Calu3 (cell line): ENCODE measurements around the gene TMBIM4. TPM values are rescaled to one million over a fixed set of nuclear protein-coding genes. Genes with fewer than 3 reads are reported as not detected.
A peak's percentile ranks its signal among the peaks of the same experiment; 100 is the strongest.

Experiments used
- BruUV-seq: library from RNA; stranded (reverse); fragments of 400-500 nt; replicated peaks from 2 replicates; lab custom pipeline; 2021; lab: Mats Ljungman, UMichigan
- CTCF ChIA-PET: fragments of 300-600 bp; sonication (Branson Sonifier 250); formaldehyde crosslinking; loops from one replicate; lab custom pipeline; 2022; ENCODE audit warnings: antibody characterized with exemption; lab: Charles Lee
- DNase-seq: peaks from one replicate; pipeline ENCODE4 v3.0.0; 2022
- H3K27ac Mint-ChIP-seq: one replicate; pipeline ENCODE4 v1.8.0; 2022; ENCODE audit warnings: mixed read lengths; ENCODE audit not compliant: unreplicated experiment
- H3K27me3 Mint-ChIP-seq: one replicate; pipeline ENCODE4 v1.8.0; 2022; ENCODE audit warnings: mixed read lengths; ENCODE audit not compliant: unreplicated experiment
- H3K36me3 Mint-ChIP-seq: one replicate; pipeline ENCODE4 v1.8.0; 2022; ENCODE audit warnings: mild to moderate bottlenecking, moderate library complexity, mixed read lengths; ENCODE audit not compliant: insufficient read depth, unreplicated experiment
- H3K4me1 Mint-ChIP-seq: one replicate; pipeline ENCODE4 v1.8.0; 2022; ENCODE audit warnings: mild to moderate bottlenecking, low read depth, mixed read lengths; ENCODE audit not compliant: unreplicated experiment
- H3K4me3 Mint-ChIP-seq: one replicate; pipeline ENCODE4 v1.8.0; 2022; ENCODE audit warnings: mild to moderate bottlenecking, low read depth, moderate library complexity, mixed read lengths; ENCODE audit not compliant: unreplicated experiment
- H3K9me3 Mint-ChIP-seq: one replicate; pipeline ENCODE4 v1.8.0; 2022; ENCODE audit warnings: low read depth, mixed read lengths; ENCODE audit not compliant: unreplicated experiment
- intact Hi-C: fragments of 100-400 bp; cut with micrococcal nuclease; formaldehyde crosslinking; loops from one replicate; pipeline ENCODE4 v1.10.0; 2022; ENCODE audit not compliant: unreplicated experiment
- total RNA-seq: library from RNA; stranded (reverse); gene quantifications from 2 replicates; pipeline ENCODE4 v1.2.3, GENCODE V29; 2022
- TF ChIP-seq, protein P1 (sequence below): fragments of 200-600 bp; IDR thresholded peaks from one replicate; pipeline ENCODE4 v1.8.0; 2022; ENCODE audit warnings: antibody characterized with exemption; ENCODE audit not compliant: unreplicated experiment

Gene TMBIM4
- total RNA-seq, 1 experiment from 2014 or later = 77.1 TPM

GRCh38 chr12:66197495-66197921 lies 27.7 kb upstream of the TMBIM4 start:
- peaks cover 34% of the 10 kb centered on the region for H3K4me1 Mint-ChIP-seq
- no peak overlapping the region for H3K4me3 Mint-ChIP-seq
- H3K36me3 Mint-ChIP-seq = peaks cover 11% of the 10 kb centered on the region
- DNase-seq = no peak
- H3K27ac Mint-ChIP-seq = no peak overlapping the region
- no peaks in the 10 kb centered on the region for H3K27me3 Mint-ChIP-seq
- BruUV-seq = no TSS peak
- intact Hi-C loops = no loop called here
- H3K9me3 Mint-ChIP-seq = no peaks in the 10 kb centered on the region
- TF ChIP-seq, protein P1, sequence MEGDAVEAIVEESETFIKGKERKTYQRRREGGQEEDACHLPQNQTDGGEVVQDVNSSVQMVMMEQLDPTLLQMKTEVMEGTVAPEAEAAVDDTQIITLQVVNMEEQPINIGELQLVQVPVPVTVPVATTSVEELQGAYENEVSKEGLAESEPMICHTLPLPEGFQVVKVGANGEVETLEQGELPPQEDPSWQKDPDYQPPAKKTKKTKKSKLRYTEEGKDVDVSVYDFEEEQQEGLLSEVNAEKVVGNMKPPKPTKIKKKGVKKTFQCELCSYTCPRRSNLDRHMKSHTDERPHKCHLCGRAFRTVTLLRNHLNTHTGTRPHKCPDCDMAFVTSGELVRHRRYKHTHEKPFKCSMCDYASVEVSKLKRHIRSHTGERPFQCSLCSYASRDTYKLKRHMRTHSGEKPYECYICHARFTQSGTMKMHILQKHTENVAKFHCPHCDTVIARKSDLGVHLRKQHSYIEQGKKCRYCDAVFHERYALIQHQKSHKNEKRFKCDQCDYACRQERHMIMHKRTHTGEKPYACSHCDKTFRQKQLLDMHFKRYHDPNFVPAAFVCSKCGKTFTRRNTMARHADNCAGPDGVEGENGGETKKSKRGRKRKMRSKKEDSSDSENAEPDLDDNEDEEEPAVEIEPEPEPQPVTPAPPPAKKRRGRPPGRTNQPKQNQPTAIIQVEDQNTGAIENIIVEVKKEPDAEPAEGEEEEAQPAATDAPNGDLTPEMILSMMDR = no peak
- CTCF ChIA-PET = interaction anchor here (0.7 to 1.5 kb wide), 3 partner anchors 21 to 38 kb away, joined by 3 read pairs; partner anchors contain the start of gene TMBIM4

- no peak for DNase-seq
- Mint-ChIP-seq H3K36me3 (peaks cover 11% of the 10 kb centered on the region), H3K4me3 (no peak overlapping the region), H3K27me3 (no peaks in the 10 kb centered on the region), H3K9me3 (no peaks in the 10 kb centered on the region), H3K27ac (no peak overlapping the region), H3K4me1 (peaks cover 35% of the 10 kb centered on the region)
- TF ChIP-seq, protein P1 = no peak
- intact Hi-C loops = no loop called here
- BruUV-seq = no TSS peak
- CTCF ChIA-PET = interaction anchor here (1.4 kb wide), 1 partner anchor 52 kb away, joined by 3 read pairs; no protein-coding TSS in a partner anchor
These were observed 27.0 kb upstream of the TMBIM4 start for GRCh38 chr12:66196806-66197205.

DNA sequence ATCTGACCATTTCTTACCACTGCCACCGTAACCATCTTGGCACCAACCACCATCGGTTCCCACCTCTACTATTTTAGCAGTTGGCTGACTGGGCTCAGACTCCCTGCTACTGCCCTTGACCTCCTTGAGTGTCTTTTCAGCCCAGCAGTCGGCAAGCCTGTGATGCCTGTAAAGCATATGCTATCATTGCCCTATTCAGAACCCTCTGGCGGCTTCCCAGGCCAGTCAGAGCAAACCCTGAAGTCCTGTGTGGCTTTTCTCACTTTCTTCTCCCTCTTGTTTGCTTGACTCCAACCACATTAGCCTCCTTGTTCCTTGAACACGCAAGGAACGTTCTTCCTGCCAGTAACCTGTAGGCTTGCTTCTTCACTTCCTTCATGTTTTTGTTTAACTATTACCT lies 25.4 kb upstream of the TMBIM4 start:
- Mint-ChIP-seq H3K27me3 (no peaks in the 10 kb centered on the region), H3K9me3 (no peaks in the 10 kb centered on the region), H3K4me3 (peak overlapping the region; percentile 16), H3K36me3 (peaks cover 11% of the 10 kb centered on the region), H3K4me1 (peaks cover 51% of the 10 kb centered on the region), H3K27ac (peak overlapping the region; percentile 37)
- BruUV-seq = no TSS peak
- TF ChIP-seq, protein P1 = no peak
- CTCF ChIA-PET = no interaction called here
- intact Hi-C loops = loop anchor here (1.0 kb wide), 1 partner anchor 39 kb away; no protein-coding TSS in a partner anchor
- peak; percentile 24 for DNase-seq

DNA sequence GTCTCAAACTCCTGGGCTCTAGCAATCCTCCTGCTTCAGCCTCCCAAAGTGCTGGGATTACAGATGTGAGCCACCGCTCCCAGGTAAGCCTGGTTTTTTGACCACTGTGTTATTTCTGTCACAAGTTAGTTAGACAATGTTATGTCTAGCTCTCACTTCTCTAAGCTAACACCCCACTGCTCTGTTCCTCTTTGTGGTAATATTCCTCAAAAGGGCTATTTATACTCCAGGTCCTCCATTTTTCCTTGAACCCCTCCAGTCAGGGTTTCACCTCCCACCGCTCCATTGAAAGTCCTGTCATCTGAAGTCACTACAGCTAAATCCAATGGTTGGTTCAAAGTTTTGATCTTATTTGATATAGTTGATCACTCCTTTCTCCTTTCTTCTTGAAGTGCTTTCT lies 24.3 kb upstream of the TMBIM4 start:
- H3K27ac Mint-ChIP-seq = no peak overlapping the region
- peaks cover 48% of the 10 kb centered on the region for H3K4me1 Mint-ChIP-seq
- BruUV-seq = no TSS peak
- TF ChIP-seq, protein P1 = no peak
- no peaks in the 10 kb centered on the region for H3K9me3 Mint-ChIP-seq
- intact Hi-C loops = no loop called here
- no peaks in the 10 kb centered on the region for H3K27me3 Mint-ChIP-seq
- peaks cover 12% of the 10 kb centered on the region for H3K36me3 Mint-ChIP-seq
- no peak for DNase-seq
- H3K4me3 Mint-ChIP-seq = no peak overlapping the region
- CTCF ChIA-PET = no interaction called here
